ENCODE results near the gene WNT16.

DNA sequence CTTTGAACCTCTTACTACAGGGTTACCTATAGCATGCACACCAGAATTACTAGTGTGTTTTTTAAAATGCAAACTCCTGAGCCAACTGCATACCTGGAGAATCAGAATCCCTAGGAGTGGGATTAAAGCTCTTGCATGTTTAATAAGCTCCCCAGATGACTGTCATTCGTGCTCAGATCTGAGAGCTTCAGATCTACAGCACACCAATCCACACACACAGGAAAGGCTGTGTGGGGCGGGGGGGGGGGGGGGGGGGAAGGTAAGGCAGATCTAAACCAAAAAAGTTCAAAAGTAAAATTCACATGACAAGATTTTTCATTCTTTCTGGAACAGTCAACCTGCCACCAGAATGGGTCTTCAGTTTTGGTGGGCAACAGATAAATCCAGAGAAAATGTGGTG lies 61.8 kb downstream of the WNT16 start:
- TF ChIP-seq CEBPB (IDR thresholded peaks at IDR 0.05) (no peak), CREB1 (IDR thresholded peaks at IDR 0.05; ENCODE audit: low read depth) (no peak), TAF1 (IDR thresholded peaks at IDR 0.05; ENCODE audit: low read depth) (no peak), YY1 (IDR thresholded peaks at IDR 0.05; ENCODE audit: low read depth) (no peak), EGR1 (IDR thresholded peaks at IDR 0.05) (no peak)
- TF ChIP-seq, protein P1, sequence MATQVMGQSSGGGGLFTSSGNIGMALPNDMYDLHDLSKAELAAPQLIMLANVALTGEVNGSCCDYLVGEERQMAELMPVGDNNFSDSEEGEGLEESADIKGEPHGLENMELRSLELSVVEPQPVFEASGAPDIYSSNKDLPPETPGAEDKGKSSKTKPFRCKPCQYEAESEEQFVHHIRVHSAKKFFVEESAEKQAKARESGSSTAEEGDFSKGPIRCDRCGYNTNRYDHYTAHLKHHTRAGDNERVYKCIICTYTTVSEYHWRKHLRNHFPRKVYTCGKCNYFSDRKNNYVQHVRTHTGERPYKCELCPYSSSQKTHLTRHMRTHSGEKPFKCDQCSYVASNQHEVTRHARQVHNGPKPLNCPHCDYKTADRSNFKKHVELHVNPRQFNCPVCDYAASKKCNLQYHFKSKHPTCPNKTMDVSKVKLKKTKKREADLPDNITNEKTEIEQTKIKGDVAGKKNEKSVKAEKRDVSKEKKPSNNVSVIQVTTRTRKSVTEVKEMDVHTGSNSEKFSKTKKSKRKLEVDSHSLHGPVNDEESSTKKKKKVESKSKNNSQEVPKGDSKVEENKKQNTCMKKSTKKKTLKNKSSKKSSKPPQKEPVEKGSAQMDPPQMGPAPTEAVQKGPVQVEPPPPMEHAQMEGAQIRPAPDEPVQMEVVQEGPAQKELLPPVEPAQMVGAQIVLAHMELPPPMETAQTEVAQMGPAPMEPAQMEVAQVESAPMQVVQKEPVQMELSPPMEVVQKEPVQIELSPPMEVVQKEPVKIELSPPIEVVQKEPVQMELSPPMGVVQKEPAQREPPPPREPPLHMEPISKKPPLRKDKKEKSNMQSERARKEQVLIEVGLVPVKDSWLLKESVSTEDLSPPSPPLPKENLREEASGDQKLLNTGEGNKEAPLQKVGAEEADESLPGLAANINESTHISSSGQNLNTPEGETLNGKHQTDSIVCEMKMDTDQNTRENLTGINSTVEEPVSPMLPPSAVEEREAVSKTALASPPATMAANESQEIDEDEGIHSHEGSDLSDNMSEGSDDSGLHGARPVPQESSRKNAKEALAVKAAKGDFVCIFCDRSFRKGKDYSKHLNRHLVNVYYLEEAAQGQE (IDR thresholded peaks at IDR 0.05; ENCODE audit: low read depth) = no peak
- TF ChIP-seq, protein P2, sequence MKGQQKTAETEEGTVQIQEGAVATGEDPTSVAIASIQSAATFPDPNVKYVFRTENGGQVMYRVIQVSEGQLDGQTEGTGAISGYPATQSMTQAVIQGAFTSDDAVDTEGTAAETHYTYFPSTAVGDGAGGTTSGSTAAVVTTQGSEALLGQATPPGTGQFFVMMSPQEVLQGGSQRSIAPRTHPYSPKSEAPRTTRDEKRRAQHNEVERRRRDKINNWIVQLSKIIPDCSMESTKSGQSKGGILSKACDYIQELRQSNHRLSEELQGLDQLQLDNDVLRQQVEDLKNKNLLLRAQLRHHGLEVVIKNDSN (IDR thresholded peaks at IDR 0.05) = no peak

All from Ishikawa (cell line).